ENCODE results near the gene ARL2.

ARL2 gene

DNA sequence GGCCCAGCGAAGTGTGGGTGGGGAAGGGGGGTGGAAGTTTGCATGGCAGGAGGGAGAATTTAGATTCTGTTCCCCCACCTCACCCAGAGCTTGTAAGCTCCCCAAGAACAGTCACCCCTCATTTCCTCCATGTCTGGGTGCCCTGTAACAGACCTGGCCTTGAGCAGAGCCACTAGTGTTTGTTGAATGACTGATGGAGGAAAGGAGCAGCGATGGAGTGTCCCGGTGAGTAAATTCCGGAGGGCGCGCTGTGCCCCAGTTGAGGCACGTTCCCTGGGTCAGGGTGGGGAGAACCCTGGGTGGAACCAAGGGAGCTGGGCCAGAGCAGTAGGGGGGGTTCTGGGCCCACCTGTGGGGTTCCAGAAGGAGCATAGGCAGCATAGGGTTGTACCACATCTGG lies 43.6 kb downstream of the ARL2 start:
- no peak for DNase-seq (ENCODE audit: low read depth, low spot score)
- no peaks in the 10 kb centered on the region for H3K36me3 ChIP-seq (ENCODE audit: insufficient read depth, low read length)
- no peak overlapping the region for H3K27ac ChIP-seq
- H3K9me3 ChIP-seq (ENCODE audit: low read depth, low read length) = no peaks in the 10 kb centered on the region
- H3K4me3 ChIP-seq = no peak overlapping the region
- TF ChIP-seq POLR2AphosphoS5 (IDR thresholded peaks at IDR 0.05; ENCODE audit: borderline replicate concordance, low read depth, low read length) (no peak), FOXP2 (optimal IDR thresholded peaks at IDR 0.05; ENCODE audit: control extremely low read depth, extremely low read length, insufficient read depth) (no peak), EZH2 (IDR thresholded peaks at IDR 0.05) (no peak)
- no peak overlapping the region for H3K9ac ChIP-seq (ENCODE audit: insufficient read length)

DNA sequence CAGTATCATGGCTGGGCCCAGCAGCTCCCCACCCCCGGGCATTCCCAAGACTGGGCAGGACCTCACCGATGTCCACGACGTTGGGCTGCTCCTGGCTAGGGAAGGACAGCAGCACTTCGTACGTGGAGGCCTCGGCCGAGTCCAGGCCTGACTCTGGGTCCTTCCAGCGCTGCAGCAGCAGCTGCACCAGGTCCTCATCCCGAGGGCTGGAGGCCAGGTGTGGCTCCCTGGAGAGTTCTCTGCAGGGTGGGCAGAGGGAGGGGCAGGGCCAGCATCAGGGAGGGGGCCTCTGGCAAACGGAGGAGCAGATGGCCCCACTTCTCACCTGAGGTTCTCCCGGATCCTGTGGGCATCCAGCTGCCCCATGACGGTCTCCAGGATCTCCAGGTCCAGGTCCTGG lies 44.1 kb downstream of the ARL2 start:
- H3K27ac ChIP-seq = no peak overlapping the region
- no peak for DNase-seq (ENCODE audit: low read depth, low spot score)
- no peaks in the 10 kb centered on the region for H3K9me3 ChIP-seq (ENCODE audit: low read depth, low read length)
- no peak overlapping the region for H3K9ac ChIP-seq (ENCODE audit: insufficient read length)
- H3K36me3 ChIP-seq (ENCODE audit: insufficient read depth, low read length) = no peaks in the 10 kb centered on the region
- no peak for TF ChIP-seq POLR2AphosphoS5 (IDR thresholded peaks at IDR 0.05; ENCODE audit: borderline replicate concordance, low read depth, low read length)
- TF ChIP-seq EZH2 (IDR thresholded peaks at IDR 0.05) = no peak
- no peak for TF ChIP-seq FOXP2 (optimal IDR thresholded peaks at IDR 0.05; ENCODE audit: control extremely low read depth, extremely low read length, insufficient read depth)
- no peak overlapping the region for H3K4me3 ChIP-seq

DNA sequence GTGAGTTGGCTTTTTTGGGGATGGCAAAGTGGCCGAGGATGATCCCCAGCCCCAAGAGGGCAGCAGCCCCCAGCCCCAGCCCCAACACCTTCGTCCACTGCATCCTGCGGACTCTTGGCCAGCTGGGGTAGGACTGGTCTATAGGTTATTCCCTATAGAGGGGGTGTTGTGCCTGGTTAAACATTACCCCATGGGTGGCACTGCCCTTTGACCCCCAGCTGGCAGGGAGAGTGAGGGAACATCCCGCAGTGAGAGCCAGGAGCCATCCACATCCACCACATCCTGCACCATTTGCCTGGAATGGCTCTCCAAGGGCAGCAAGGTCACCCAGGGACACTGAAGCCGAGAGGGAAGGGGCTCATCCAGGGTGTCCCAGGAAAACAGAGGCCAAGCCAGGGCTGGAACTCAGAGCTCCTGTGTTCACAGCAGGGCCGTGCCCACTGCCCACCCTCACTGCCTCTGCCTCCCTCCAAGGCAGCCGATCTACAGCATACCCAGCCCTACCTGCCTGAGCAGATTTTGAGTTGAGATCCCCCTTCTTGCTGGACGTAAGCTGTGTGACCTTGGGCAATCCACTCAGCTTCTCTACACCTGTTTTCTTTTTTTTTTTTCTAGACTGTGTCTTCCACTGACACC lies 44.6 kb downstream of the ARL2 start, which contains the start of gene NAALADL1:
Gene NAALADL1 (minus strand): TSS at position 135 of the 636 bp plus-strand sequence. CDS start 32 bp downstream, at position 103.
- Histone ChIP-seq H3K4me3 (no peak within 1 kb of the TSS), H3K36me3 (ENCODE audit: insufficient read depth, low read length) (no peaks in the 10 kb centered on the region), H3K9me3 (ENCODE audit: low read depth, low read length) (no peaks in the 10 kb centered on the region), H3K9ac (ENCODE audit: insufficient read length) (no peak within 1 kb of the TSS), H3K27ac (no peak within 1 kb of the TSS)
- DNase-seq (ENCODE audit: low read depth, low spot score) = no peak
- no peak for TF ChIP-seq EZH2 (IDR thresholded peaks at IDR 0.05)
- no peak for TF ChIP-seq FOXP2 (optimal IDR thresholded peaks at IDR 0.05; ENCODE audit: control extremely low read depth, extremely low read length, insufficient read depth)
- TF ChIP-seq POLR2AphosphoS5 (IDR thresholded peaks at IDR 0.05; ENCODE audit: borderline replicate concordance, low read depth, low read length) = no peak

DNA sequence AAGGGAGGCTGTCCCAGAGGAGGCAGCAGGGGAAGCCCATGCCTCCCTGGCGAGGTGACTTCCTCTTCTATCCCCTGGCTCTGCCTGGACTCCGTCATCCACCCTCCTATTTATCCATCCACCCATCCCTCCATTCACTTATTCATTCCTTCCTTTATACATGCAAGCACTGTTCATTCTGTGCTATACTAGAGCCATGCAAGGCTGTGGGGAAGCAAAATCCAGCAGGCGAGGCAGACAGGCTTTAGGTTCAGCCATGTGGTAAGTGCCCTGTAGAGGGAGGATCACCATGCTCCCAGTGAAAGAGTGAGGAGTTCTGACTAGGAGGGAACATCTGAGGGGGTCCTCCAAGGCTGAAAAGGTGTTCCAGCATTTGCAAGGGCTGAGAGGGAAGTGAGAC lies 45.6 kb downstream of the ARL2 start:
- no peak for TF ChIP-seq POLR2AphosphoS5 (IDR thresholded peaks at IDR 0.05; ENCODE audit: borderline replicate concordance, low read depth, low read length)
- TF ChIP-seq FOXP2 (optimal IDR thresholded peaks at IDR 0.05; ENCODE audit: control extremely low read depth, extremely low read length, insufficient read depth) = no peak
- no peak for TF ChIP-seq EZH2 (IDR thresholded peaks at IDR 0.05)
- H3K36me3 ChIP-seq (ENCODE audit: insufficient read depth, low read length) = no peaks in the 10 kb centered on the region
- no peaks in the 10 kb centered on the region for H3K9me3 ChIP-seq (ENCODE audit: low read depth, low read length)
- no peak overlapping the region for H3K27ac ChIP-seq
- DNase-seq (ENCODE audit: low read depth, low spot score) = no peak
- H3K4me3 ChIP-seq = no peak overlapping the region
- H3K9ac ChIP-seq (ENCODE audit: insufficient read length) = no peak overlapping the region

DNA sequence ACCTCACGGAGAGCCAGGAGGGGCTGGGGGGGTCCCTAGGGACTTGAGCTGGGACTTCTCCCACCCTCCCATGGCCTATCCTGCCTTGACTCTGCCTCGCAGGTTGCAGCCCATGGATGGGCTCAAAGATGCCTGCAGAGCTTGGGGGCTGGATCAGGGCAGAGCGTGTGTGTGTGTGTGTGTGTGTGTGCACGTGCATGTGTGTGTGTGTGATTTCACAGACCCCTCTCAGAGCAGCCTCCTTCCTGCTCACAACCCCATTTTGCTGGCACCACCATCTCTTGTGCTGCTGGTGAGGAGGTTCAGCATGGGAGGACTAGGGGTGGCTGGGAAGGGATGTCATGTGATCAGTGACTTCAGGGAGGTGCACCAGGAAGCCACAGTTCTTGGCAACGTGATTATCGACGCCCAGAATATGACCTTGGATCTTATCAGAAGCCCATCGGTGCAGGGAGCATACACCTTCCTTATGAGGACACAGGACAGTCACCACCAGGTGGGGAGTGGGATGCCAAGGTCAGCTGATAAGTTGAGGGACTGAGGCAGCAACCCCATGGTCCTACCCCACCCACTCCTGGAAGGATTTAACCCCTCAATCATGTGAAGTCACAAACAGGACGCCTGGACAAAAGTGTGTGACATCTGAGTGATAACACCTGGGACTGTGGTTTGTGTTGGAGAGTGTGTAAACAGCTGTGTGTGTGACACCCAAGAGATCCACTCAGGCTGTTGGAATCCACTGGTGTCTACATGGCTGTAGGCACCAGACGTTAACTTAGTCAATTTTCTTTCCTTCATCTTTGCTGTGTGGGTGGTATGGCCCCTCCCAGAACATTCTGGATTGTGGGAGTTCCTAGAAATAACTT lies 46.2 kb downstream of the ARL2 start:
- DNase-seq (ENCODE audit: low read depth, low spot score) = no peak
- no peak overlapping the region for H3K27ac ChIP-seq
- no peak overlapping the region for H3K9ac ChIP-seq (ENCODE audit: insufficient read length)
- H3K9me3 ChIP-seq (ENCODE audit: low read depth, low read length) = no peaks in the 10 kb centered on the region
- H3K36me3 ChIP-seq (ENCODE audit: insufficient read depth, low read length) = no peaks in the 10 kb centered on the region
- H3K4me3 ChIP-seq = no peak overlapping the region
- TF ChIP-seq POLR2AphosphoS5 (IDR thresholded peaks at IDR 0.05; ENCODE audit: borderline replicate concordance, low read depth, low read length) (no peak), FOXP2 (optimal IDR thresholded peaks at IDR 0.05; ENCODE audit: control extremely low read depth, extremely low read length, insufficient read depth) (no peak), EZH2 (IDR thresholded peaks at IDR 0.05) (no peak)

DNA sequence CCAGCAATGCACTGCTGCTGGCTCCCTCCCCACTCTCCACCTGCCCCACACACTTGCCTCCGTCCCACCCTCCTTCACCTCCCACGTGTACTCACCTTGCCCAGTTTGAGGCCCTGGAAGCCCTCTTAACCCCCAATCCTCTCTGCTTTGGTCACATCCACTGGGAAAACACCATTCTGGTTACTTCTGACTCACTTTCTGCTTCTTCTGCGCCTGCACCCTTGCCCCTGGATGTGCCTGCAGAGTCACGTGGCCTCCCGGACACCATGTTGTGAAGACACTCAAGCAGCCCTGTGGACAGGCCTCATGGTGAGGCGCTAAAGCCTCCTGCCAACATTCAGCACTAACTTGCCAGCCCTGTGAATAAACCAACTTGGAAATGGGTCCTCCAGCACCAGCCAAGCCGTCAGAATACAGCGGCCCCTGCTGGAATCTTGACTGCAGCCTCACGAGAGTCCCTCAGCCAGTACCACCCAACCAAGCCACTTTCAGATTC lies 47.0 kb downstream of the ARL2 start:
- TF ChIP-seq FOXP2 (optimal IDR thresholded peaks at IDR 0.05; ENCODE audit: control extremely low read depth, extremely low read length, insufficient read depth) = no peak
- TF ChIP-seq EZH2 (IDR thresholded peaks at IDR 0.05) = no peak
- no peak for TF ChIP-seq POLR2AphosphoS5 (IDR thresholded peaks at IDR 0.05; ENCODE audit: borderline replicate concordance, low read depth, low read length)
- no peak for DNase-seq (ENCODE audit: low read depth, low spot score)

DNA sequence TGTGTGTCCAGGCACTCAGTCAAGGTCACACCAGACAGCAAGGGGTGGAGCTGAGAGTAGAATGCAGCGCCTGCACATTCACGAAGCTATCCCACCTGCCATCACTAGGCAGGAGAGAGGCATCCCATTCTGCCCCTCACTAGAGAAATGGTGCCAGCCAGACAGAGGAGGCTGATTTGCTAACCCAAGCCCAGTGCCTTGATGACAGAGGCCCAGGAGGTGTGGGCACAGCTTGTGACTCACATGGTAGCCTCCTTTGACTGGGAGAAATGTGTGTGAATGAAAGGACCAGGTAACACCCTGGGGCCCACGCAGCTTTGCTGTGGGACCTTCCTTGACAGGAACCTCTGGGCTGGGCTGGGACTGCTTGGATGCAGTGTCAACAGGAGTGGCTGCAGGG lies 49.6 kb downstream of the ARL2 start:
- DNase-seq (ENCODE audit: low read depth, low spot score) = no peak
- Histone ChIP-seq H3K9me3 (ENCODE audit: low read depth, low read length) (no peaks in the 10 kb centered on the region), H3K36me3 (ENCODE audit: insufficient read depth, low read length) (no peaks in the 10 kb centered on the region), H3K4me3 (no peak overlapping the region), H3K27ac (no peak overlapping the region), H3K9ac (ENCODE audit: insufficient read length) (no peak overlapping the region)
- TF ChIP-seq EZH2 (IDR thresholded peaks at IDR 0.05) = no peak
- no peak for TF ChIP-seq POLR2AphosphoS5 (IDR thresholded peaks at IDR 0.05; ENCODE audit: borderline replicate concordance, low read depth, low read length)
- TF ChIP-seq FOXP2 (optimal IDR thresholded peaks at IDR 0.05; ENCODE audit: control extremely low read depth, extremely low read length, insufficient read depth) = no peak

More for the DNA sequence above, 47.0 kb downstream of the ARL2 start:
- Histone ChIP-seq H3K9me3 (ENCODE audit: low read depth, low read length) (no peaks in the 10 kb centered on the region), H3K27ac (no peak overlapping the region), H3K9ac (ENCODE audit: insufficient read length) (no peak overlapping the region), H3K36me3 (ENCODE audit: insufficient read depth, low read length) (no peaks in the 10 kb centered on the region), H3K4me3 (no peak overlapping the region)

DNA sequence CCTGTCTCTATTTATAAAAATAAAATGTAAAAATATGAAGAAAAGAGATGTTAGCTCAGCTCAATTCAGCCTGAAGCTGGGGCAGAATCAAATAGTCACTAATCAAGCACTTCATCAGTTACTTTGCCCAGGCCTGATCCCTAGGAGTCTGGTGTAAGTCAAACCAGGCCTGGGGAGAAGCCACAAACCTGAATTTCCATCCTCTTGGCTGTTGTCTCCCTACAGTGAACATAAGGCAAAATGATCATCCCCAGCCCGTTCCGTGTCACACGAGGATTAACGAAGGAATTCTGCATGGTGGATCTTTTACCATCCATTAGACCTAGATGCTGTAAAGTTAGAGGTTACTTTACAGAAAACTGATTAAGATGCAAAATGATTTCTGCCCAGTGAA lies 50.9 kb downstream of the ARL2 start:
- Histone ChIP-seq H3K9me3 (ENCODE audit: low read depth, low read length) (no peaks in the 10 kb centered on the region), H3K27ac (no peak overlapping the region), H3K4me3 (no peak overlapping the region), H3K36me3 (ENCODE audit: insufficient read depth, low read length) (no peaks in the 10 kb centered on the region), H3K9ac (ENCODE audit: insufficient read length) (no peak overlapping the region)
- TF ChIP-seq FOXP2 (optimal IDR thresholded peaks at IDR 0.05; ENCODE audit: control extremely low read depth, extremely low read length, insufficient read depth) (no peak), EZH2 (IDR thresholded peaks at IDR 0.05) (no peak), POLR2AphosphoS5 (IDR thresholded peaks at IDR 0.05; ENCODE audit: borderline replicate concordance, low read depth, low read length) (no peak)
- no peak for DNase-seq (ENCODE audit: low read depth, low spot score)

Data from SK-N-MC (cell line).